ENCODE data around the gene RABGAP1. TPM values are rescaled to one million over a fixed set of nuclear protein-coding genes. Genes with fewer than 3 reads are reported as not detected.

The RABGAP1 gene
- total and polyA plus RNA-seq, 10 of the 15 experiments (the other 5 are each of a cell fraction or from before 2014, with no cell fraction given): 2.6 to 31.6 (median 12.5) TPM

- SMC1A ChIA-PET (ENCODE audit: uncharacterized antibody, unreplicated experiment): interaction anchor here (0.6 to 2.2 kb wide), 7 partner anchors 10 to 45 kb away, joined by 3 to 11 read pairs (median 4); partner anchors contain the start of genes RC3H2 and ZBTB6
- no peak overlapping the region for H2AFZ ChIP-seq (ENCODE audit: control insufficient read depth, low read depth, low read length)
- in situ Hi-C loops (cut with MboI) (no loop called here), intact Hi-C loops (cut with micrococcal nuclease; ENCODE audit: unreplicated experiment) (no loop called here)
- CTCF ChIA-PET: interaction anchor here (1.3 to 2.1 kb wide), 2 partner anchors 11 to 403 kb away, joined by 5 to 8 read pairs; no protein-coding TSS in a partner anchor
- POLR2A ChIA-PET: interaction anchor here (2.1 to 2.6 kb wide), 3 partner anchors 14 to 42 kb away, joined by 7 to 10 read pairs (median 9); partner anchors contain the start of genes RC3H2 and ZBTB26
- no peaks in the 10 kb centered on the region for H3K9me3 ChIP-seq (replicated peaks; ENCODE audit: control insufficient read depth, insufficient read depth, low read length)
- DNase-seq (ENCODE audit: low read depth, low spot score) (no peak), ATAC-seq (no peak), FAIRE-seq (no peak)
- H3K27ac ChIP-seq (ENCODE audit: control insufficient read depth, insufficient read depth): no peak overlapping the region
- H3K4me1 ChIP-seq (ENCODE audit: control insufficient read depth, insufficient read depth, low read length): peaks cover 15% of the 10 kb centered on the region; the same call in 1 of the 2 replicates
- H3K27me3 ChIP-seq (replicated peaks in 1 of 2; ENCODE audit: control insufficient read depth in 2 of 2, insufficient read depth in 2 of 2, low read length in 1 of 2): no peaks in the 10 kb centered on the region
- H3K9ac ChIP-seq (ENCODE audit: control insufficient read depth, insufficient read depth, low read length): no peak overlapping the region
- no peaks in the 10 kb centered on the region for H4K20me1 ChIP-seq (ENCODE audit: control insufficient read depth, insufficient read depth)
- RAD21 ChIA-PET (ENCODE audit: unreplicated experiment): interaction anchor here (1.0 to 2.2 kb wide), 2 partner anchors 9 to 41 kb away, joined by 3 to 5 read pairs; partner anchors contain the start of gene RC3H2
- H3K79me2 ChIP-seq (ENCODE audit: control insufficient read depth, insufficient read depth, low read length): peaks cover 83% of the 10 kb centered on the region
- 96% methylated on average over 1 of the region's 1 CpG for WGBS (ENCODE audit: insufficient coverage, insufficient replicate concordance, low lambda C conversion rate, missing lambda C conversion rate)
- peak overlapping the region; percentile 12; the same call in 1 of the 2 replicates for H3K4me2 ChIP-seq (ENCODE audit: control insufficient read depth, insufficient read depth)
- H3K4me3 ChIP-seq: no peak overlapping the region
- TF ChIP-seq BCLAF1 (IDR thresholded peaks at IDR 0.05) (no peak), GATAD2B (conservative IDR thresholded peaks at IDR 0.05; ENCODE audit: low read depth) (no peak), ZNF24 (IDR thresholded peaks at IDR 0.05) (no peak), MAX (IDR thresholded peaks at IDR 0.05; ENCODE audit: low read depth, low read length) (no peak), ZBTB11 (CRISPR knock-in tag; IDR thresholded peaks at IDR 0.05) (no peak), NKRF (conservative IDR thresholded peaks at IDR 0.05) (no peak), RCOR1 (conservative IDR thresholded peaks at IDR 0.05; ENCODE audit: low read depth, low read length) (no peak), CEBPZ (IDR thresholded peaks at IDR 0.05; ENCODE audit: low read depth, low read length) (no peak)
- H3K36me3 ChIP-seq (ENCODE audit: control insufficient read depth in 2 of 2, insufficient read depth in 2 of 2, low read length in 1 of 2): no peaks in the 10 kb centered on the region
- no TSS peak for BruUV-seq (replicated peaks)
Observed at GRCh38 chr9:122946461-122947005, 5.7 kb downstream of the RABGAP1 start.
